GM23248 (cell line): ENCODE results near the gene CARD8.

Experiments
- EZH2 ChIP-seq: fragments of 200-600 bp; sonication (generic); IDR thresholded peaks from 2 replicates; pipeline ENCODE4 v1.6.1; 2018; ENCODE audit warnings: antibody characterized with exemption, mild to moderate bottlenecking; ENCODE audit not compliant: insufficient read depth, poor library complexity, severe bottlenecking
- EZH2phosphoT487 ChIP-seq: fragments of 200-600 bp; sonication (generic); IDR thresholded peaks from 2 replicates; pipeline ENCODE4 v1.6.1; 2018; ENCODE audit warnings: antibody characterized with exemption, moderate library complexity, mild to moderate bottlenecking, low read depth; ENCODE audit not compliant: insufficient read depth

DNA sequence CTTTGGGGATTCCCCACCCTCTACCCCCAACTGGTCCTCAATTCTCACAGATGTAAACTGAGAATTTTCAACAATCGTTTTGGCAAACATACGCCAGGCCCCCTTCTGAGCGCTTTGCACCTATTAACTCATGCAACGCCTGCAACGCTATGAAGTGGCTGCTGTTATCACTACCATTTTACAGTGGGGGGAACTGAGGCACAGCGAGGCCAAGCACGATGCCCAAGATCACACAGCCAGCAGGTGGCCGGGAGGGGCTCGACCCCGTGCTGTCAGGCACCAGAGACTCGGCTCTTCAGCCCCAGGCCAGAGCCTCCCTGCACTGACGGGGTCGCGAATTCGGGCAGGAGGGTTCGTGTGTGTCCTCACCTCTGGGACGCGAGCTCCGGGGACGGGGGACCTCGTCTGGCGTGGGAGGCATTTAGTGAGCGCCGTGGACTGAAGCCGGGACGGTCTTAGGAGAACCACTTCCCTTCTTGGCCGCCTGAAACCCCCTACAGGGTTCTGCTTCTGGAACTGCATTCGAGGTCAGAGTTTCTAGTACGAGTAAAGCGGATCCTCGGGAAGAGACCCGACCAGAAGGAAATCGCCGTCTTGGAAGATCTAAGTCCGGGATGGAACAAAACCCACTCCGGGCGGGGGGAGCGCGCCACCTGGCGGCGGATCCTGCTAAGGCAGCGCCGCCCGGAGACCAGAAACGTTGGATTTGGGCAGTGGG is 35.2 kb upstream of the CARD8 start:
- no peak for TF ChIP-seq EZH2
- TF ChIP-seq EZH2phosphoT487 = no peak
